NCI-H2196 (cell line): ENCODE measurements around the gene TMEM263.
"Not testable (repeated sequence)": the region's sequence is repeated elsewhere in the genome, so short reads cannot be mapped to it uniquely, and the experiment has no call there.

Source experiments
- DNase-seq: peaks from one replicate; lab custom pipeline; 2025; ENCODE audit not compliant: unreplicated experiment; lab: John Stamatoyannopoulos, UW

Gene TMEM263

DNA sequence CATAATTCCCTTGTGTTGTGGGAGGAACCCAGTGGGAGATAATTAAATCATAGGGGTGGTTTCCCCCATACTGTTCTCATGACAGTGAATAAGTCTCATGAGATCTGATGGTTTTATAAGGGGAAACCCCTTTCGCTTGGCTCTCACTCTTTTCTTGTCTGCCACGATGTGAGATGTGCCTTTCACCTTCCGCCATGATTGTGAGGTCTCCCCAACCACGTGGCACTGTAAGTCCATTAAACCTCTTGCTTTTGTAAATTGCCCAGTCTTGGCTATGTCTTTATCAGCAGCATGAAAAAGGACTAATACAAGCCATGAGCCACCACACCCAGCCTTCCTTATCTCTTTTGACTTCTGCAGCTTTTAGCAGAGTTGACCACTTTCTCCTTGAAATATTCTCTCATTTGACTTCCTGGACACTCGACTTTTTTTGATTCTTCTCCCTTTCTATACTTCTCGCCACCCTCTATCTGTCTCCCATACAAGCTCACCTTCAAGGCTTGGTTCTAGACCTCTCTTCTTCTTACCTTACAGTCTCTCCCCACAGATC lies 29.0 kb downstream of the TMEM263 start:
- DNase-seq: no peak

GRCh38 chr12:106985479-106985878 lies 29.8 kb downstream of the TMEM263 start:
- no peak for DNase-seq

DNA sequence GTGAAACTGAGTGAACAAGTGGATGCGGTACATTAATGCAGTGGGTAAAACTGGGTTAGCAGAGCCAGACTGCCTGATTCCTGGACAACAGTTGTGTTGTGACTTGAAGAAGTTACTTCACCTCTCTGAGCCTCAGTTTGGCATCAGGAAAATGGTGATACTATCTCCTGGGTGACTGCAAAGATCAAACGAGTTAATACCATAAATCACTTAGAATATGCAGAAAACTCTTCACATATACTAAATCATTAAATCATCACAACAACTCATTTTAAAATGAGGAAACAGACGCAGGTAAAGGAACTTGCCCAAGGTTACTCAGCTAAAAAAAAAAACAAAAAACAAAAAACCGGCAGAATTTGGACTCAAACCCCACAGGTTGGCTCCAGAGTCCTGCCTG lies 30.4 kb downstream of the TMEM263 start:
- DNase-seq: no peak

DNA sequence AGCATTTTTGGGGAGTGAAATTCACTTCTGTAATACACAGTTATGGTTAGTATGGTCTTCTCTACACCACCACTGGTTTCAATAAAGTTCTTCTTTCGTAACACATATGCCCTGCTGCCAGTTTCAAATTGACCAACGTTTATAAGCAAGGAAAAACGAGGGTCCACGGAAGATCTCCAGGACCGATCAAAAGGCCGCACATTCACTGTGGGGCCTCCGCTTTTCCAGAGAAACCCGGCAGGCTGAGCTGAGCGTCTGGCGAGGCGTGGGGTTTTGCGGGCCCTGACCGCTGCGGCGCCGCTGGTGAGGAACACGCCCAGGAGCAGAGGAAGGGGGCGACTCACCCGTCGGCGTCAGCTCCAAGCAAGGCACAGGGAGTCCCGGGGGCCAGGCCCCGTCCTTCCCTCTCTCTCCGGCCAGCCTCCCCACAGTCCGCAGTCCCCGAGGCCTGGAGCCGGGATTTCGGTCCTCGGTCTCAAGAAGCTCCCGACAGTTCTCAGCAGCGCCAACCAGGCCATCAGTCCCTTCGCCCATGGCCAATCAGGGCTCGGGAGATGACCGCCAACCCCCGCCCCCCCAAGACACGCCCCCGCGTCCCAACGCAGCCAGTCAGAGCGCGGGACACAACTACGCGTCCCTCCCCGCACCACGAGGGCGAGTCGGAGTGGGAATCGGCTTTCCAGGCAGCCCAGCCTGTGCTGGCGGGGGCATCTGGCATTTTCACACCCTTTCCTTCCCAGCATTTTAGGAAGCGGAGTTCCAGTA lies 31.1 kb downstream of the TMEM263 start, which contains the start of gene MTERF2:
MTERF2 (minus strand) TSS at position 522 of the 765 bp plus-strand sequence. CDS start 8,432 bp downstream, outside the sequence.
- peak; percentile 94 for DNase-seq

DNA sequence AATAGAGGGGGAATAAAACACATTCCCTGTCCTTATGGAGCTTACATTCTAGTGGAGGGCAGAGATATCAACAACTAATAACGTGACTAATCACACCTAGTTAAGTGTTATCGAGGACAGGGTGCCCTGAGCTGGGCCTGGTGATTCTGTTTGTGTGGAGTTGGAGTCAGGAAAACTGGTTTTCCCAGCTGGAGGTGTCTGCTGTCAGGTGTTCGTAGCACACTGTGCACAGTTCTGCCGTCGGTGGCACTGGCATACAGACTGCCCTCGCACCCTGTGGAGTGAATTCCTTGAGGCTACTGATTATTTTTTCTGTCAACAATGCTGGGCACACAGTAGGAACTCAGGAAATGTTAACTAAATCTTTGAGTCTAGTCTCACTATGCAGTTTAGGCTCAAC lies 32.1 kb downstream of the TMEM263 start:
- DNase-seq: no peak

DNA sequence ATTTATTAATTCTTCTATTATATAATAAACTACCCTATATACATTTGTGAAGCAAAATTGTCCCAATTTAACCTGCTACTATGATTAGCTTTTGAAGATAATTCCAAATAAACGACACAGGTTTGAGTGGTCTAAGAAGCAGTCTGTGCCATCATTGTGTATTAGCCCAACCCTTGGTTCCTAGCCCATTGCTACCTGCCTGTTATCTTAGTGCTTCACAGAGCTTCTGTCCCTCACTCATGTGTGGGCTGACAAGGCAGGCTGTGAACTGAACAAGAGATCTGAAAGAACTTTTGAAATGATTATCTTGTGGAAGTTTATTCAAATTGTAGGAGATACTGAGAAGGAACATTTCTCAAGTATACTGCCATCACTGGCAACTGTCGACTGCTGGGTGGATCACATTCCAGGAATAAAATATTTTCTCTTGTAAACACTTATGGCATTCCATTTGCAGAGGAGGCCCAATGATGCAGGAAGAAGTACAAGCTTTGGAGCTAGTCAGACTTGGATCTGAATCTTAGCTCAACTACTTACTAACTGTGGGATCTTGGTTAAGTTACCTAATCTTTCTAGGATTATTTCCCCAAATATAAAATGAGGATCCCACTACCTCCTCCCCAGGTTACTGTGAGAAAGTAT lies 39.0 kb downstream of the TMEM263 start:
- DNase-seq: no peak

DNA sequence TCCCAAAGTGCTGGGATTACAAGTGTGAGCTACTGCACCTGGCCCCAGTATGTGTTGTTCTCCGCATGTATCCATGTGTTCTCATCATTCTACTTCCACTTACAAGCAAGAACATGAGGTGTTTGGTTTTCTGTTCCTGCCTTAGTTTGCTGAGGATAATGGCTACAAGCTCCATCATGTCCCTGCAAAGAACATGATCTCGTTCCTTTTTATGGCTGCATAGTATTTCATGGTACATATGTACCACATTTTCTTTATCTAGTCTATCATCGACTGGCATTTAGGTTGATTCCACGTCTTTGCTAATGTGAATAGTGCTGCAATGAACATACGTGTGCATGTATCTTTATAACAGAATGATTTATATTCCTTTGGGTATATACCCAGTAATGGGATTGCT lies 40.4 kb downstream of the TMEM263 start:
- DNase-seq: not testable (repeated sequence)

DNA sequence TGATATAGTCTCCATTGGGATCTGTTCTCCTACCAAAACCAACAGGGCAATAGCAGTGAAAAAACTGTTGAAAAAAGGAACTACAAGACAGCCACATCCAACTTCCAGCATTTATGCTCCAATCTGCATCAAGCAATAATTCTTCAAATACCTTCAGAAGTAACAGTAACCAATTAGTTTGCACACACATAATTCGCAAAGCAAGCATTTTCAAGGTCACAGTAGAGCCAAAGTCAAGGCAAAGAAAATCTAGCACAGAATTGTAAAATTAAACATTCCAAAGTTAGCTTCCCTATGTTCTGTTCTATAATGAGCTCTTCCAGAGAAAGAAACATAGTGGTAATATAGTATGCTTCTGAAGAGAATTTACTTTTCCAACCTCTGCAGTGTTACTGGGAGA lies 42.2 kb downstream of the TMEM263 start:
- no peak for DNase-seq

GRCh38 chr12:106999446-106999845 lies 43.7 kb downstream of the TMEM263 start:
- DNase-seq: no peak

DNA sequence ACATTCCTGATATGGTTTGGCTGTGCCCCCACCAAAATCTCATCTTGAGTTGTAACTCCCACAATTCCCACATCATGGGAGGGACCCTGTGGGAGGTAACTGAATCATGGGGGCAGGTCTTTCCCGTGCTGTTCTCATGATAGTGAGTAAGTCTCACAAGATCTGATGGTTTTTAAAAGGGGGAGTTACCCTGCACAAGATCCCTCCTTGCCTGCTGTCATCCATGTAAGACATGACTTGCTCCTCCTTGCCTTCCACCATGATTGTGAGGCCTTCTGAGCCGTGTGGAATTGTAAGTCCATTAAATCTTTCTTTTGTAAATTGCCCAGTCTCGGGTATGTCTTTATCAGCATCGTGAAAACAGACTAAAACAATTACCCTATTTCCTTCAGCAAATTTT lies 47.0 kb downstream of the TMEM263 start:
- DNase-seq: not testable (repeated sequence)

DNA sequence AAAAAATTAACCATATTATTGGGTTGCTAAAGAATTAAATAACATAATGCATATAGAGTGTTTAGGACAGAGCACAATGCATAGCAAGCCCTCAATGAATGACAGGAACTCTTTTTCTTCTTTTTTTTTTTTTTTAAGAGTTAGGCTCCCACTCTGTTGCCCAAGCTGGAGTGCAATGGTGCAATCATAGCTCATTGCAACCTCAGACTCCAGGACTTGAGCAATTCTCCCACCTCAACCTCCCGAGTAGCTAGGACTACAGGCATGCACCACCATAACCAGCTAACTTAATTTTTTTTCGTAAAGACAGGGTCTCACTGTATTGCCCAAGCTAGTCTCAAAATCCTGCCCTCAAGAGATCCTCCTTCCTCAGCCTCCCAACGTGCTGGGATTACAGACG lies 51.7 kb downstream of the TMEM263 start:
- no peak for DNase-seq

DNA sequence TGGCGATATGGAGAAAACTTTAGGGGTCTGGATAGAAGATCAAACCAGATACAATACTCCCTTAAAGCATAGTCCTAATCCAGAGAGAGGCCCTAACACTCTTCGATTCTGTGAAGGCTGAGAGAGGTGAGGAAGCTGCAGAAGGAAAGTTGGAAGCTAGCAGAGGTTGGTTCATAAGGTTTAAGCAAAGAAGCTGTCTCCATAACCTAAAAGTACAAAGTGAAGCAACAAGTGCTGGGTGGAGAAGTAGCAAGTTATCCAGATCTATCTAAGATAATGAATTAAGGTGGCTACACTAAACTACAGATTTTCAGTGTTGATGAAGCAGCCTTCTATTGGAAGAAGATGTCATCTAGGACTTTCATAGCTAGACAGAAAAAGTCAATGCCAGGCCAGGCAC lies 55.8 kb downstream of the TMEM263 start:
- DNase-seq: no peak

GRCh38 chr12:107012736-107013425 lies 57.2 kb downstream of the TMEM263 start:
- DNase-seq: no peak

- DNase-seq: peak; percentile 39
These were observed 58.3 kb downstream of the TMEM263 start for GRCh38 chr12:107014055-107014454.

- no peak for DNase-seq
These were observed 61.3 kb downstream of the TMEM263 start for GRCh38 chr12:107017042-107017441.

DNA sequence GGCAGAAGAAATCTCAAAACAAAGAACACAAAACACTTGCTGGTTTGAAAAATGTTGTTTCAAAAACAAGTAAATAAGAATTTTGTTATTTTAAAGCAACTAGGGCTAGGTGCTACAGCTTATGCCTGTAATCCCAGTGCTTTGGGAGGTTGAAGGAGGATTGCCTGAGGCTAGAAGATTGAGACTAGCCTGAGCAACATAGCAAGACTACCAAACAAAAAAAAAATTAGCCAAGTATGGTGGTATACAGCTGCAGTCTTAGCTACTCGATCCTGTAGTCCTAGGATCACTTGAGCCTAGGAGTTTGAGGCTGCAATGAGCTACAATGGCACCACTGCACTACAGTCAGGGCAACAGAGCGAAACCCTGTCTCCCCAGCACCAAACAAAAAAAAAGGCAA lies 63.8 kb downstream of the TMEM263 start:
- DNase-seq: no peak
